ENCODE data around the gene SCN2A. TPM values are rescaled to one million over a fixed set of nuclear protein-coding genes. Genes with fewer than 3 reads are reported as not detected.

Gene SCN2A
- total RNA-seq, 2 experiments from 2014 or later, result not detected

GRCh38 chr2:165274698-165275097, 35.5 kb downstream of the SCN2A start:
- DNase-seq, result no peak
- no peaks in the 10 kb centered on the region for H3K4me1 Mint-ChIP-seq
- no peak overlapping the region for H3K27ac Mint-ChIP-seq
- H3K4me3 Mint-ChIP-seq, result no peak overlapping the region
- H3K27me3 Mint-ChIP-seq, result no peaks in the 10 kb centered on the region
- ChIA-PET CTCF (no interaction called here), POLR2A (no interaction called here)
- H3K9me3 Mint-ChIP-seq, result no peaks in the 10 kb centered on the region
- no peaks in the 10 kb centered on the region for H3K36me3 Mint-ChIP-seq (ENCODE audit: low read depth)

- H3K27me3 Mint-ChIP-seq, result no peaks in the 10 kb centered on the region
- no peaks in the 10 kb centered on the region for H3K4me1 Mint-ChIP-seq
- no peaks in the 10 kb centered on the region for H3K9me3 Mint-ChIP-seq
- H3K27ac Mint-ChIP-seq, result no peak overlapping the region
- H3K4me3 Mint-ChIP-seq, result no peak overlapping the region
- ChIA-PET POLR2A (no interaction called here), CTCF (interaction anchor here (0.6 kb wide), 1 partner anchor 1444 kb away, joined by 5 read pairs; no protein-coding TSS in a partner anchor)
- no peak for DNase-seq
- no peaks in the 10 kb centered on the region for H3K36me3 Mint-ChIP-seq (ENCODE audit: low read depth)
These were observed 36.7 kb downstream of the SCN2A start for GRCh38 chr2:165275932-165276331.

- Mint-ChIP-seq H3K36me3 (ENCODE audit: low read depth) (no peaks in the 10 kb centered on the region), H3K27ac (no peak overlapping the region), H3K27me3 (no peaks in the 10 kb centered on the region), H3K9me3 (no peaks in the 10 kb centered on the region), H3K4me1 (no peaks in the 10 kb centered on the region), H3K4me3 (no peak overlapping the region)
- no peak for DNase-seq
- ChIA-PET CTCF (no interaction called here), POLR2A (no interaction called here)
These were observed 38.1 kb downstream of the SCN2A start for GRCh38 chr2:165277295-165277694.

GRCh38 chr2:165277860-165278656, 38.8 kb downstream of the SCN2A start:
- no peak for DNase-seq
- Mint-ChIP-seq H3K4me3 (no peak overlapping the region), H3K27me3 (no peaks in the 10 kb centered on the region), H3K4me1 (no peaks in the 10 kb centered on the region), H3K9me3 (no peaks in the 10 kb centered on the region), H3K27ac (no peak overlapping the region), H3K36me3 (ENCODE audit: low read depth) (no peaks in the 10 kb centered on the region)
- ChIA-PET CTCF (no interaction called here), POLR2A (no interaction called here)

- Mint-ChIP-seq H3K27ac (no peak overlapping the region), H3K27me3 (no peaks in the 10 kb centered on the region), H3K4me1 (no peaks in the 10 kb centered on the region), H3K4me3 (no peak overlapping the region), H3K9me3 (no peaks in the 10 kb centered on the region), H3K36me3 (ENCODE audit: low read depth) (no peaks in the 10 kb centered on the region)
- DNase-seq, result no peak
- CTCF ChIA-PET, result no interaction called here
- POLR2A ChIA-PET, result no interaction called here
These were observed 41.1 kb downstream of the SCN2A start for GRCh38 chr2:165280356-165280755.

- POLR2A ChIA-PET, result no interaction called here
- no peaks in the 10 kb centered on the region for H3K4me1 Mint-ChIP-seq
- no peak overlapping the region for H3K27ac Mint-ChIP-seq
- H3K27me3 Mint-ChIP-seq, result no peaks in the 10 kb centered on the region
- no peak overlapping the region for H3K4me3 Mint-ChIP-seq
- no peaks in the 10 kb centered on the region for H3K9me3 Mint-ChIP-seq
- no peak for DNase-seq
- no peaks in the 10 kb centered on the region for H3K36me3 Mint-ChIP-seq (ENCODE audit: low read depth)
- CTCF ChIA-PET, result no interaction called here
These were observed 42.2 kb downstream of the SCN2A start for GRCh38 chr2:165281387-165281786.

- no peaks in the 10 kb centered on the region for H3K9me3 Mint-ChIP-seq
- POLR2A ChIA-PET, result no interaction called here
- no peak overlapping the region for H3K27ac Mint-ChIP-seq
- no peak for DNase-seq
- no peaks in the 10 kb centered on the region for H3K27me3 Mint-ChIP-seq
- H3K36me3 Mint-ChIP-seq (ENCODE audit: low read depth), result no peaks in the 10 kb centered on the region
- CTCF ChIA-PET, result interaction anchor here (1.3 kb wide), 1 partner anchor 44 kb away, joined by 3 read pairs; the partner anchor contains the start of gene SCN2A
- no peak overlapping the region for H3K4me3 Mint-ChIP-seq
- H3K4me1 Mint-ChIP-seq, result no peaks in the 10 kb centered on the region
These were observed 44.1 kb downstream of the SCN2A start for GRCh38 chr2:165283342-165283741.

GRCh38 chr2:165287094-165287778, 48.0 kb downstream of the SCN2A start:
- ChIA-PET POLR2A (no interaction called here), CTCF (no interaction called here)
- Mint-ChIP-seq H3K4me1 (no peaks in the 10 kb centered on the region), H3K27ac (no peak overlapping the region), H3K4me3 (no peak overlapping the region), H3K27me3 (no peaks in the 10 kb centered on the region), H3K36me3 (ENCODE audit: low read depth) (no peaks in the 10 kb centered on the region), H3K9me3 (no peaks in the 10 kb centered on the region)
- no peak for DNase-seq

GRCh38 chr2:165289069-165289468, 49.9 kb downstream of the SCN2A start:
- H3K36me3 Mint-ChIP-seq (ENCODE audit: low read depth), result no peaks in the 10 kb centered on the region
- ChIA-PET POLR2A (no interaction called here), CTCF (no interaction called here)
- H3K27me3 Mint-ChIP-seq, result no peaks in the 10 kb centered on the region
- H3K4me1 Mint-ChIP-seq, result peaks cover 1% of the 10 kb centered on the region
- no peaks in the 10 kb centered on the region for H3K9me3 Mint-ChIP-seq
- no peak overlapping the region for H3K27ac Mint-ChIP-seq
- DNase-seq, result no peak
- no peak overlapping the region for H3K4me3 Mint-ChIP-seq

GRCh38 chr2:165293440-165294420, 54.5 kb downstream of the SCN2A start:
- H3K27me3 Mint-ChIP-seq, result no peaks in the 10 kb centered on the region

GRCh38 chr2:165294912-165295311, 55.7 kb downstream of the SCN2A start:
- Mint-ChIP-seq H3K4me1 (peaks cover 3% of the 10 kb centered on the region), H3K27ac (no peak overlapping the region), H3K27me3 (no peaks in the 10 kb centered on the region), H3K36me3 (ENCODE audit: low read depth) (no peaks in the 10 kb centered on the region), H3K4me3 (no peak overlapping the region), H3K9me3 (no peaks in the 10 kb centered on the region)
- ChIA-PET CTCF (interaction anchor here (0.6 to 1.8 kb wide), 3 partner anchors 14 to 836 kb away, joined by 3 to 4 read pairs (median 4); no protein-coding TSS in a partner anchor), POLR2A (no interaction called here)
- no peak for DNase-seq

More at GRCh38 chr2:165293440-165294420, 54.5 kb downstream of the SCN2A start:
- DNase-seq, result peak; percentile 31
- H3K36me3 Mint-ChIP-seq (ENCODE audit: low read depth), result no peaks in the 10 kb centered on the region
- POLR2A ChIA-PET, result no interaction called here
- peaks cover 3% of the 10 kb centered on the region for H3K4me1 Mint-ChIP-seq
- H3K27ac Mint-ChIP-seq, result no peak overlapping the region
- CTCF ChIA-PET, result interaction anchor here (0.7 to 1.4 kb wide), 8 partner anchors 9 to 1795 kb away, joined by 3 to 5 read pairs (median 3); no protein-coding TSS in a partner anchor
- no peaks in the 10 kb centered on the region for H3K9me3 Mint-ChIP-seq
- H3K4me3 Mint-ChIP-seq, result no peak overlapping the region

- H3K27me3 Mint-ChIP-seq, result no peaks in the 10 kb centered on the region
- POLR2A ChIA-PET, result no interaction called here
- CTCF ChIA-PET, result interaction anchor here (0.6 to 1.8 kb wide), 2 partner anchors 579 to 837 kb away, joined by 4 read pairs; no protein-coding TSS in a partner anchor
- H3K4me1 Mint-ChIP-seq, result peaks cover 3% of the 10 kb centered on the region
- DNase-seq, result no peak
- H3K9me3 Mint-ChIP-seq, result no peaks in the 10 kb centered on the region
- no peaks in the 10 kb centered on the region for H3K36me3 Mint-ChIP-seq (ENCODE audit: low read depth)
- no peak overlapping the region for H3K27ac Mint-ChIP-seq
- H3K4me3 Mint-ChIP-seq, result no peak overlapping the region
These were observed 56.4 kb downstream of the SCN2A start for GRCh38 chr2:165295643-165296042.
